ENCODE measurements around the gene AGA. TPM values are rescaled to one million over a fixed set of nuclear protein-coding genes. Genes with fewer than 3 reads are reported as not detected.

AGA gene
- polyA plus RNA-seq (ENCODE audit: insufficient read length in 4 of 4): 10 to 100 TPM; 29.9 to 40.4 (median 31.9) TPM

- peak; percentile 83 to 93 (median 86) for DNase-seq (ENCODE audit: low read depth in 4 of 4, low spot score in 2 of 4)
These were observed at the start of gene AGA for GRCh38 chr4:177441803-177442622. Gene AGA, minus strand, starts transcription at chr4:177442437. Its CDS starts 62 bp downstream, at chr4:177442375.

GRCh38 chr4:177492022-177492421 is 49.8 kb upstream of the AGA start:
- DNase-seq (ENCODE audit: low read depth in 4 of 4, low spot score in 2 of 4): no peak

GRCh38 chr4:177490769-177491168 is 48.5 kb upstream of the AGA start:
- DNase-seq (ENCODE audit: low read depth in 4 of 4, low spot score in 2 of 4): no peak

GRCh38 chr4:177489471-177490246 is 47.4 kb upstream of the AGA start:
- no peak for DNase-seq (ENCODE audit: low read depth in 4 of 4, low spot score in 2 of 4)

- DNase-seq (ENCODE audit: low read depth in 4 of 4, low spot score in 2 of 4): no peak
These were observed 45.7 kb upstream of the AGA start for GRCh38 chr4:177487977-177488376.

- no peak for DNase-seq (ENCODE audit: low read depth in 4 of 4, low spot score in 2 of 4)
These were observed 43.3 kb upstream of the AGA start for GRCh38 chr4:177485528-177485927.

GRCh38 chr4:177484613-177485021 is 42.4 kb upstream of the AGA start:
- DNase-seq (ENCODE audit: low read depth in 4 of 4, low spot score in 2 of 4): no peak

- DNase-seq (ENCODE audit: low read depth in 4 of 4, low spot score in 2 of 4): peak in 1 of 4 donors; percentile 2
These were observed 41.5 kb upstream of the AGA start for GRCh38 chr4:177483760-177484159.

- no peak for DNase-seq (ENCODE audit: low read depth in 4 of 4, low spot score in 2 of 4)
These were observed 41.0 kb upstream of the AGA start for GRCh38 chr4:177483271-177483670.

GRCh38 chr4:177482367-177482766 is 40.1 kb upstream of the AGA start:
- DNase-seq (ENCODE audit: low read depth in 4 of 4, low spot score in 2 of 4): no peak

- DNase-seq (ENCODE audit: low read depth in 4 of 4, low spot score in 2 of 4): no peak
These were observed 38.6 kb upstream of the AGA start for GRCh38 chr4:177480795-177481194.

- no peak for DNase-seq (ENCODE audit: low read depth in 4 of 4, low spot score in 2 of 4)
These were observed 36.8 kb upstream of the AGA start for GRCh38 chr4:177479063-177479462.

GRCh38 chr4:177478496-177478895 is 36.3 kb upstream of the AGA start:
- DNase-seq (ENCODE audit: low read depth in 4 of 4, low spot score in 2 of 4): no peak

- DNase-seq (ENCODE audit: low read depth in 4 of 4, low spot score in 2 of 4): no peak
These were observed 31.8 kb upstream of the AGA start for GRCh38 chr4:177473991-177474390.

- DNase-seq (ENCODE audit: low read depth in 4 of 4, low spot score in 2 of 4): no peak
These were observed 21.8 kb upstream of the AGA start for GRCh38 chr4:177464026-177464425.

- no peak for DNase-seq (ENCODE audit: low read depth in 4 of 4, low spot score in 2 of 4)
These were observed 19.4 kb upstream of the AGA start for GRCh38 chr4:177461606-177462005.

- DNase-seq (ENCODE audit: low read depth in 4 of 4, low spot score in 2 of 4): no peak
These were observed 18.2 kb upstream of the AGA start for GRCh38 chr4:177460460-177460859.

GRCh38 chr4:177455561-177455970 is 13.3 kb upstream of the AGA start:
- DNase-seq (ENCODE audit: low read depth in 4 of 4, low spot score in 2 of 4): peak in 1 of 4 donors; percentile 25

GRCh38 chr4:177453116-177453515 is 10.9 kb upstream of the AGA start:
- no peak for DNase-seq (ENCODE audit: low read depth in 4 of 4, low spot score in 2 of 4)

GRCh38 chr4:177451108-177451500 is 8.9 kb upstream of the AGA start:
- no peak for DNase-seq (ENCODE audit: low read depth in 4 of 4, low spot score in 2 of 4)

GRCh38 chr4:177450426-177451107 is 8.3 kb upstream of the AGA start:
- no peak for DNase-seq (ENCODE audit: low read depth in 4 of 4, low spot score in 2 of 4)

Data from left renal cortex interstitium (tissue), 4 donors.